Activated CD4-positive, alpha-beta T cell treated with anti-CD3 and anti-CD28 coated beads, Interleukin-10, Interleukin-2, amounts not matched to agents 100 ng/mL and 50 ng/mL, durations not matched to agents 16 hours and 8 hours (primary cell): ENCODE results near the gene CFAP57.

Source experiments
- DNase-seq: peaks from one replicate; pipeline ENCODE4 v3.0.0-alpha.2; 2020

CFAP57 gene

DNA sequence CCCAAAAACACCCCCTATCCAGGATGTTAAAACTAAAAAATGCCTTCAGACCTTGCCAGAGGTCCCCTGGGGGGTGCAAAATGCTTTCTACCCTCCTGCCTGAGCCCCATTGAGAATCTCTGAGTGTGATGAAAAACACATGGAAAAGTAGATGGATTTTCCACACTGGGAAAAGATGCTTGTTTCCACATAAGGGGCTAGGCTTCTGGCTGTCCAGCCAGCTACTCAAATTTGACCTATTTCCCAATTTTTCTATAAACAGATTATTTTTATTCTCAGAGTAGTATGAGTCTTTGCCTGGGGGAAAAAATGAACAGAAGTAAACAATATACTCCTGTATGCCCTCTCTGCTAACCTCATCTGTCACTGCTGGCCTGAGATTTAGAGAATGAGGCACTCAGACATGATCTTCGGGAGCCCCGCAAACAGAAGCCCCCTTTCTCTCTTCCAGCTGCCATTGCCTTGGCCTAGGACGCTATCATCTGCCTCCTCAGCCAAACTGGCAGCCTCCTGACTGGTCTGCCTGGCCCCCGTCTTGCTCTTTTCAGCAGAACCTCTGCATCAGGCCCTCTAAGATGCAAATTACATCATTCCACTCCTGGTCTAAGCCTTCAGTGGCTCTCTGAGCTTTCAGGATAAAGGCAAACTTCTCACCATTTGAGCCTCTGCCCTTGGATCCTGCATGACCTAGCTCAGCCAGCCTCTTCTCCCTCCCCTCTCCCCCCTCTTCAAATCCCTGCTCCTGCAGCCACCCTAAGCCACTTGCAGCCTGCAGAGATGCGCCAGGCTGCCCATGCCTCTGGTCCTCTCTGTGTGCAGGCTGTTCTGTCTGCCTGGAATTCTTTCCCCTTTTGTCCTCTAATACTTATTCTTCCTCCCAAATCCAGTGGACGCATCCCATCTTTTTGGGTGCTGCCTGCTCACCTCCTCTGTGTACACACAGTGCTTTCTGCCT, 58.0 kb downstream of the CFAP57 start:
- no peak for DNase-seq

DNA sequence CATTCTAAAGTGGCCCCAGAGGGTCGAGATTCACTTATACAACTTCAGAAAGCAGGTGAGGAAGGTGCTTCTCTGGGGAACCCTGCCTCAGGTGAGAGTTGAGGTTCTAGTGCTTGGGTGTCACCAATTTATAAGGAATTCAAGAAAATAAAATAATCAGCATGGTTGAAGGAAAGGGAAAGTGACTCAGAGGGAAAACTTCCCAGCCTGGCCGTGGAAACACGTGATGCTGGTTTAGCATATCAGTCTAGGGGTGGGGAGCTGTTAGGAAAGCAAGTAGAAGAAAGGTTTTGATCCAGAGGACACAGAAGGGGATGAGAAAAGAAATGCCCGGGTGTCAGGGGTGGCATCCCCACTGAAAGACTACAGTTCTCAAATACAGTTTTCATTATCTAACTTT, 59.9 kb downstream of the CFAP57 start:
- DNase-seq, result no peak

DNA sequence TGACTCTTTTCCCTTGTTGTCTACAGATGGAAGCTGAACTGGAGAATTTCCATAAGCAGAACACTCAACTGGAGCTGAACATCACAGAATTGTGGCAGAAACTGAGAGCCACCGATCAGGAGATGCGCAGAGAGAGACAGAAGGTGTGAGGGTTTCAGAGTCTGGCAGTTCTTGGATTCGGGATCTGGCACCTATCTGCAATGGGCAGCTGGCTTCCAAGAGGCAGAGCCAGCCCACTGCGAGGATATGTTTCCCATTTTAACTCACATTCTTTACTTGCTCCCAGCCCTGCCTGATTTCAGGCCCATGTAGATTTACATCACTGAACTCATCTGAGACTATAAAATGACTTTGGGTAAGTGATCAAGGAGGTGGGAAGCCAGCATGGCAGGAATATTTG, 60.4 kb downstream of the CFAP57 start:
- DNase-seq, result no peak

DNA sequence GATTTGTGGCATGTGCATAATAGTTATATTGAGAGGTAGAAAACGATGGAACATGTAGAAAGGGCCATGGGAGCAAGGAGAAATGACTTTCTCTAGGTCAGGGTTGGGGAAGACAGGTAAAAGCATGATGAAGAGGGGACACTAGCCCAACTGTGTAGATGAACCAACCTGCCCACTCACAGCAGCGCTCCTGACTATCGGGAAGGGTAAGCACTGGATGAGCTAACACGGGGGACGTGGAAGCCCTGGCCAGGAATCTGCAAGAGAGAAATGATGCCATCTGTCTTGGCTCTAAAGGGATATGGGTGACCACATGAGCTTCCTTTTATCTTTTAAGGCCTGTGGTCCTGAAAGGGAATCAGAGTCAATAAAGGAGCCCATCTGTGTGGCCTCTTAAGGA, 61.5 kb downstream of the CFAP57 start:
- DNase-seq, result no peak

DNA sequence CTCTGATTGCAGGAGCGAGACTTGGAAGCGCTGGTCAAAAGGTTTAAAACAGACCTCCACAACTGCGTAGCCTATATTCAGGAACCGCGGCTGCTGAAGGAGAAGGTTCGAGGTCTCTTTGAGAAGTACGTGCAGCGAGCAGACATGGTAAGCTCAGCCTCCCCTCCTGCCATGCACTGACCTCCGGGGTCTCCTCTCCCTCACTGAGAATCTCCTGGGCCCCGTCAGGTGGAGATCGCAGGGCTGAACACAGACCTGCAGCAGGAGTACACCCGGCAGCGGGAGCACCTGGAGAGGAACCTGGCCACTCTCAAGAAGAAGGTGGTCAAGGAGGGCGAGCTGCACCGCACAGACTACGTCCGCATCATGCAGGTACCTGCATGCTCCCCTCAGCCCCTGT, 62.1 kb downstream of the CFAP57 start:
- no peak for DNase-seq

DNA sequence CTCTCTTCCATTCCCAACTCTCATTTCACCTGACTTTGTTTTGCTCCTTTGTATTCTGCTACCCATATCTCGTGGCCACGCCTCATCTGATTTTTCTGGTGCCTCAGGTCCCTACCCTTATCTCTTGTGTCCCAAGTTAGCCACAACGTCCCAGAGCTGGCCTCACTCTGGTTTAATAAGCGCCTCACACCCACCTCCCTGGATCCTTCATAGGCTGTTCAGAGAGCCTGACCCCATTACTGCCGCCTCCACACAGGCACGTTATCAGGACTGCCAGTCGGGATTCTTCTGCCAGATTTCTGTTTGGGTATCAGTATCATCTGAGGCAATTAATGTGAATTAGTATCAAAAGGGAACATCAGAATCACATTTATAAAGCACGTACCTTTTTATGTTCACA, 62.9 kb downstream of the CFAP57 start:
- DNase-seq, result no peak

DNA sequence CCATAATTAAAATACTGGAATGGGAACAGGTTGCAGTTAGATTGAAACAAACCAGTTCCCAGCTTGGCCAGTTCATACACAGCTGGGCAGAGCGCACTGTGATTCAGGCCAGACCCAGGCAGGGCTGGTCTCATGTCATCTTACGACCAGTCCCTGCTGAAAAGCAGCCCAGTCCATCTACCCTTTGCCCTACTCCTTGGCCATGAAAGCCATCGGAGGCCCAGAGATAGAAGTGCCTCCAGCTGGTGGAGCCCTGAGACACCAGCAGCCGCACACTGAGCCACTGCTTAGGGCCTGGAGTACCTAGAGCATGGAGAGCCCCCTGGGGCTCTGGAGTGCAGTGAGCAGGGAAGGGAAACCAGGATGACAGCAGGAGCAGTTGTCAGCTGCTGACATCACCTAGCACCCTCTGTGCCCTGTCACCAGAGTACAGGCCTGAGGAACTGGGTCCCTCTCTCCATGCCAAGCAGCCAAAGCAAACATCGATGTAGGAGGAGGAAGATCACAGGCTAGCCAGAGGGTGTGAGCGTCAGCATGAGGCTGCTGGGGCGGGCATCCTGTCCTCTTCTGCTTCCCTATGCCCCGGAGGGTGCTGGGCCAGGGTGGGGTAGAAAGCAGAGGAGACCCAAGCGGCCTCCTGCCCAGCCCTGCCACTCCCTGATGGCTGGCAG, 63.5 kb downstream of the CFAP57 start:
- DNase-seq, result no peak

DNA sequence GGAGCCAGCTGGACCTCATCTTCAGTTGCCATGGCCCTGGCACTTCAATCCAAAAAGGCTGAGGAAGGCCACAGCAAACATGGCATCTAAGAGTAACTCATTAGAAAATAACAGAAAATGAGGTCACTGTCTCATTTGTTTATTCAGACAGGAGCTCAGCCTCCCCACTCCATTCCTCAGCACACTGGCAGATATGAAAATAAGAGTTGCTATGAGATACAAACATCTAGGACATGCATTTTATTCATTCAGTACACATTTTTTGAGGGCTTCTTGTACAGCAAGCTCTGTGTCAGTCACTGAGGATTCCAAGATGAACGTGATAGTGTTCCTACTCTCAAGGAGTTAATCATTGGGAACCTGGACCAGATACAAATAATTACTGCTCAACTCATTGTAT, 65.0 kb downstream of the CFAP57 start:
- DNase-seq, result no peak

DNA sequence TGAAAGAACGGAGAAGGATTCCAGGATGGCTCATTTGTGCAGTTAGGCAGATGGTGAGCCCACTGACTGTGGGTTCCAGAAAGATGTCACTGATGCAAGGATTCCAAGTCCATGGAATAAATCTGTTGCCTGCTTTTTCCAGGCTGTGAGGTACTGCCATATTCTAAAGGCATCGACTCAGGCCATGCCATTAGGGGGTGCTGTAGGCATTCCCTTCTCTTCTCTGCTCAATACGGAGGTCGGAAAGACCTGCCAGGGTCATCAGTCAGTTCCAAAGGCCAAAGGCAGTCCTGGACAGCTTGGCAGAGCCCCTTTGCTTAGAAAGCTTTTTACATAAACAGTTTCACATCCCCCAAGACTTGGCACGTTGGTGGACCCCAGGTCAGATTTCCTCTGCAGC, 66.0 kb downstream of the CFAP57 start:
- peak; percentile 34 for DNase-seq

DNA sequence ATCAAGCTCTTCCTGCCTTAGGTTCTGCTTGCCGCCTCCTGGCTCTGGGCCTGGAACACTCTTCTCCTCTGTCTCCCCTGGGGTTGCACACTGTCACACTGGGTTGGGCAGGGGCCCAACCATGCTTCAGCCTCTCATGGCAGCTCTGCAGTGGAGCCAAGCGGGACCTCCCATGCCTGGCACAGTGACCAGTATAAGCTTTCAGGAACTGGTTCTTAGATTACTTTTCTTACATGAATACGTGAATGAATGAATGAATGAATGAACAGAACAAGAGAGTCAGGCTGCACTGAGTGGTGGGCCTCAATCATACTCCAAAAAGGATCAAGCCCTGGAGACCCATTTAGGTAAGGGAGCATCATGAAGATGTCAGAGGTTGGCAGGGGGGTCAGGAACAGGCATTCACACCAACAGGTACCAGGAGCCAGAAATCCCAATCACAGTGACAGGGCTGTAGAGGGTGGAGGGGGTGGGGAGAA, 66.9 kb downstream of the CFAP57 start:
- DNase-seq, result no peak

DNA sequence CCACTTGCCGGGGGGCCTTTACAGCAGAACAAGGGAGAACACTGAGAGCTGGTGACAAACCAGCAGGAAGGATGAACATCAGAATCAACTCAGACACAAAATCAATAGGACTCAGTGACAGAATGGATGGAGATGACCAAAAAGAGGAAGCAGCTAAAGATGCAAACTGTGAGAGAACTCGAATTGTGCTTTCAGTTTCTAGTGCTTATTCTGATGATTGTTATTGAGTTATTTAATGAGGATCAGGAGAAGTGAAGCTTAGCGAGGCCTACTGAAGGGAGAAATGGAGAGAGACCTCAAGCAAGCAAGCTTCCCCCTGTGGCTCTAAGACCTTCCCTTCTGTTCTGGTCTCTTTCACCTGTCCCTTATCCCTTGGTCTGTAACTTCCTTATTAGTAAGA, 67.4 kb downstream of the CFAP57 start:
- no peak for DNase-seq

DNA sequence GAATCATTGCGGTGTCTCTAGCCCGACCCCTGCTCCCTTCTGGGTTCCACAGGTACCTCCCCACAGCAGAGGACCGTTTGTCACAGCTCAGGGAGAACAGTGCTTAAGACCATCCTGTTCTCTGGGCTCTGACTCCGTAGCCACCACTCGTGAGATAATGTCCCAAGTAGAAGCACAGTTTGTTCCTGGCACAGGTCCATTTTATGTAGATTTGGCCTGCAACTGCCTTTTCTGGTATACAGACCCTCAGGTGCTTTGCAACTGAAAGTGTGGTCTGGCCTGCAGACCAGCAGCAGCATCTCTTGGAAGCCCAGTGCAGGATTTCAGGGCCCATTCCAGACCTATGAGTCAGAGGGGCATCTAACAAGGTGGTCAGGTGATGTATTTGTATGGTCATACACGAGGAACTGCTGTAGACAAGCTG, 69.3 kb downstream of the CFAP57 start:
- DNase-seq, result no peak

DNA sequence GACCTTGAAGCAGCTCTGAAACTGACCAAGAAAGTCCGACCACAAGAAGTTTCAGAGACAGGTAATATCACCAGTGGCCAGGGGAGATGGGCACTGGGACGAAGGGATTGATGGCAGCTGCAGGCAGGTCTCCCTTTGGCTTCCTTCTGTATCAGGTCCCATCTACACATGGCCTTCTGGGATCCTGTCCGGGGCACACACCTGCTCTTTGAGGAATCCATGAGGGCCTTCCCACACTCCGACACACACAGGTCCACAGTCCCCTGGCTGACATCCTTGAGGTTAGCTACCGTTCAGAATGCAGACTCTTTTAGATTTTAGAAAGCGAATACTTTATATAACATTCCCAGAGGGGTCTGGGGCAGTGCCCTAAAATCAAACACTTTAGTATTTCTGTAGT, 71.2 kb downstream of the CFAP57 start:
- no peak for DNase-seq

DNA sequence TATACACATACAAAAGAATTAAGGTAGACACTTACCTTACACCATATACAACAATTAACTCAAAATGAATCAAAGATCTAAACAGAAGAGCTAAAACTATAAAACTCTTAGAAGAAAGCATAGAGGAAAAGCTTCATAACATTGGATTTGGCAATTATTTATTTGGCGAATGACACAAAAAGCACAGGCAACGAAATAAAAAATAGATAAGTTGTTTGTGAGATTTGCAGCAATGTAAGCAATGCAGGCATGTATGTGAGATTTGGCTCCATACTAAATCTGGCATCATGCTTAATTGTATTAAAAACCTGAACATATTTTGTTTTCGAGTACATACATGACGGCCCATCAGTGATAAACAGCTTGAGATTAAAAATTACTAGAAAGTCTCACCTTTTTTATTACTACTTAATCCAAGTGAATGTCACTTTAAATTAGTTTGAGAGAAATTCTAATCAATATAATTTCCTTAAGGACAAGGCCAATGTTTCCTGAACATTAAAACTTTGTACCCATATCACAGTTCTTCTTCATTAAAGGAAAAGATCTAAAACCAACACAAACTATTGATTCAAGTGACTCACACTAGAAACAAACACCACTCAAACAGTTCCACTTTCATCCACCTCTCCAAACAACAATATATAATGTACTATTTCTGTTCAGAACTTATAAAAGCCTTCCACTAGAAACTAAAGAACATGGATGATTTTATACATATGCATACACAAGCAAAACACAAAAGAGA, 74.5 kb downstream of the CFAP57 start:
- DNase-seq, result no peak

DNA sequence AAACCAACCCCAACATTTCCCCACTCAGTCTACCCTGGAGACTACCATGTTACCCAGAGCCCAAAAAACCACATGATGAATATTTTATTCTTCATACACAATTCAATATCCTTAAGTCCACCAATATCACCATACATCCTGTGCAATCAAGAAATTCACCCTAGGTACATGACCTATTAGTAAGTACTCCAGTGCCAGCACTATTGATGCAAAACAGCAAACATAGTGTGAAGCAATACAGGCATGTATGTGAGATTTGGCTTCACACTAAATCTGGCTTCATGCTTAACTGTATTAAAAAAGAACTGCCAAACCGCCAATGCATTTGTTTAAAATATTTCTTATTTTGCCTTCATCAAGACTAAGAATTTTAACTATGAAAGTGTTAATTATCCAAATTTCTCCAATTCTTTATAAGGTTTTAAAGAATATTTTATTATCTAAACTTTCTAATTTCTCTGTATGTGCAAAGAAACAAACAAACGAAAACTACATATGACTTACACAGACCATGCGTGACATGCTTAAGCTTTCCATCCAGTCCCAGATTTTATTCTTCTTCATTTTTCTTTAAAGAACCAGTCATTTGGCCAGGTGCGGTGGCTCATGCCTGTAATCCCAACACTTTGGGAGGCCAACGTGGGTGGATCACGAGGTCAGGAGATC, 75.3 kb downstream of the CFAP57 start:
- DNase-seq, result no peak

DNA sequence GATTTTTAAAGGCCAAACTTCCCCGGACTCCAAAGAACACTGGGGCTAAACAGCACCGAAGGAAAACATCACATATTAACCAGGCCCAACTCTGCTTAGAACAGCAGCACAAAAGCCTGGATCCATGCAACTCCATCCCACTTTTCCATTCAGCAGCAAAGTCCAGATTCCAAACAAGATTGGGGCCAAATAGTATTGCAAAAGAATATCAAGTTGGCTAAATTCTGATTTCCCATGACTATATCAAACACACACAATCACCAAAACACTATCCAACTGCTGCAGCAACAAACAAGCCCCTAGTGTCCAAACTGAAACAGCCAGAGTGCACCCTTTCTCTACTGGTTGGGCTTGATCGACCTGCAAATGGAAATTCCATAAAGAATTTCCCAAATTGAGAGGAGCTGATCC, 78.2 kb downstream of the CFAP57 start:
- no peak for DNase-seq

DNA sequence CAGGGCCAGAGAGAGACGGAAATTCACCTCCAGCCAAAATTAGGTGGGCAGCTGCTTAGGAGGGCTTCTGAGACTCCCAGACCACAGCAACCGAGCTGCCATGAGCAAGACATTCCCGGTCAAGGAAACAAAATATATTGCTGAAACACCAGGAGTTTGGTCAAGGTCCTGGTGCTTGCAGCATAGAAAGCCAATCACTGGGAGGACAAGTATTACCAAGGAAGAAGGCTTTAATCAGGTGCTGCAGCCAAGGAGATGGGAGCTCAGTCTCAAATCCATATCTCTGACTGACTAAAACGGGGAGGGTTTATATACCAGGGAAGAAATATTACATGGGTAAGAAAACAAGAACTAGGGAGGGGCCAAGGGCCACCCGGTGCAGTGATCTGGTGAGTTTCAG, 78.9 kb downstream of the CFAP57 start:
- no peak for DNase-seq

DNA sequence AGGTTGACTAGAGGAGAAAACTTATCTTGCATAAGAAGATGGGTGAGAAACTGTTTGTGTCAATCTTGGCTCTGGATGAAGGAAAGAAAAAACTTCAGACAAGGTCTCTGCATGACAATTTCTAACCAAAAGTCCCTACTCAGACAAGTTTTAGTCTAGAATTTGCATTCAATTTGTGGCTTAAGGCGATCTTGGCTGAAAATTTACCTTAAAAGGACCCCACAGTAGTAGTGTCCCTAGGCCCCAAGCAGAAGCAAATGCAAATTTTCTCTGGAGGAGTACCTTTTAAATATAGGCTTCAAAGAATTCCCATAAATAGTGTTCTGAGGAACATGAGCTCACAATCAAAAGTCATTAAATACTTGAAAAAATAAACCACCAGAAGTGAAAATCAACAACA, 80.1 kb downstream of the CFAP57 start:
- no peak for DNase-seq

DNA sequence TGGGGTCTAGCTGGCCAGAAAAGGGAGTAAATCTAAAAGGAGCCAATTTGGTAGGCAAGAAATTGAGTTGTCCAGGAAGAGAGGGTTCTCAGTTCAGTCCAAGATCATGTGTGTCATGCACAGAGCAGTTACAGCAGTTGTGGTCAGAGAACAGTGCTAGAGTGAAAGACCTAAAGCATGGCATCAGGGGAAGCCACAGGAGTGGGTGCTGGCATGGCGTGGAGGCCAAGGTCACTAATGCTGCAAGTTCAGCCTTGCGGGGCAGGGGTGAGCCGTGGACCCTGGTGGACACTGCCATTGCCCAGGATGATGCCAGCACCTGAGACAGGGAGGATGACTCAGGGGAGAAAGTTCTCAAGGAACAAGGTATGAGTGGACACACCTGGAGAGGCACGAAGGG, 81.0 kb downstream of the CFAP57 start:
- no peak for DNase-seq

DNA sequence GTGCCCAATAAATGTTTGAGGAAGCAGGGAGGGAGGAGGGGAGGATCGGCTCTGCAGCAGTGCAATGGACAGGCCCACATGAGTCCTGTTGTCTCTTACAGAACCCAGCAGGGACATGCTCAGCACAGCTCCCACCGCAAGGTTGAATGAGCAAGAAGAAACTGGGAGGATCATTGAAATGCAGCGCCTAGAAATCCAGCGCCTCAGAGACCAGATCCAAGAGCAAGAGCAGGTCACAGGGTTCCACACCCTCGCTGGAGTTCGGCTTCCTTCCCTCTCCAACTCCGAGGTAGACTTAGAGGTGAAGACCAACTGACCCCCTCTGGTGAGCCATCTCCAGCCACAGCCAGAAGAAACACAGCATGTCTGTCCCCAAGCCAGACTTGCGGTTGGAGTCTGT, 81.7 kb downstream of the CFAP57 start:
- DNase-seq, result no peak

DNA sequence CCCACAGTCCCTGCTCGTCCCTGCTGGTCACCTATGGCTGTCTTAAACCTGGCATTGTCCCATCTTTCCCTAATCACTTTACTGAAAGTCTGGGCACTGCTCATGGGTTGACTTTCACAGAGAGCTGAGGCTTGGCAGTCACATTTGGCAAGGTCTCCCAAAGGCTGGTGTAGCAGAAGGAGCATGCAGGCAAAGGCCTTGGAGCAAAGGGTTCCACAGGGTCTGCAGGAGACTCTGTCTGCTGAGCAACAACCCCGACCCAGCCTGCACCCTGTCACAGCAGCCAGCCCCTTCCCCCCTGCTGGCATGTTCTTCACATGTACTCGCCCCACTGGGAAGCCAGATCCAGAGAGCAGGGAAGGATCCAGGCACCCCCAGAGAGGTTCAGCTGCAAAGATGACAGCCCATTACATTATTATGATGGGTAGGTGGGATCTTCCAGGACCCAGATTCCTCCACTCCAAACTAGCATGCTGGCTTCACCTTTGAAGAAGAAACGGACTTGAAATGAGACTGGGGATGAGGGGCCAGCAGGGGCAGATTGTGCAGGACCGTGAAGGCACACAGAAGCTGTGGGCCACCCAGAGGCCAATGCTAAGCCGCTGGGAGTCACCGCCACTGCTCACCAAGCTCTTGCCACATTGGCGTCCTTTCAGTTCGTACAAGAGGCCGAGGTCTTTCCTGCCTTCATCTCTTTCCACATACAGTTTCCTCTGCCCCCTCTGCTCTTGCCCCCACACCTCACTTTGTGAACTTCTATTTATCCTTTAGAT, 83.5 kb downstream of the CFAP57 start:
- DNase-seq, result no peak
